A673 (cell line): ENCODE data around the gene ATE1. TPM values are rescaled to one million over a fixed set of nuclear protein-coding genes. Genes with fewer than 3 reads are reported as not detected.

Experiments used
- BruUV-seq: library from RNA; stranded (reverse); fragments of 400-500 nt; replicated peaks from 2 replicates; lab custom pipeline; 2021; lab: Mats Ljungman, UMichigan
- CTCF ChIA-PET: fragments of 300-600 bp; sonication (Branson Sonifier 250); formaldehyde crosslinking; loops from one replicate; lab custom pipeline; 2022; ENCODE audit warnings: antibody characterized with exemption; lab: Charles Lee
- POLR2A ChIA-PET: fragments of 300-600 bp; sonication (Branson Sonifier 250); formaldehyde crosslinking; loops from one replicate; lab custom pipeline; 2022; ENCODE audit warnings: antibody characterized with exemption; ENCODE audit not compliant: low non-redundant PET; lab: Charles Lee
- DNase-seq: peaks from one replicate; pipeline ENCODE4 v3.0.0-alpha.2; 2015; ENCODE audit warnings: low spot score
- H3K27ac ChIP-seq: fragments of 200-600 bp; sonication (generic); 2 replicates; pipeline ENCODE4 v1.5.1; 2016; ENCODE audit warnings: mixed run types, low read depth, mild to moderate bottlenecking, mixed read lengths, antibody characterized with exemption, low read length; ENCODE audit not compliant: poor library complexity, severe bottlenecking
- H3K27me3 ChIP-seq: fragments of 200-600 bp; sonication (generic); replicated peaks from 2 replicates; pipeline ENCODE4 v1.6.1; 2017; ENCODE audit warnings: mixed run types, low read depth, mild to moderate bottlenecking, mixed read lengths, antibody characterized with exemption, low read length; ENCODE audit not compliant: insufficient read depth, poor library complexity
- H3K36me3 ChIP-seq: fragments of 200-600 bp; sonication (generic); 2 replicates; pipeline ENCODE4 v1.6.1; 2016; ENCODE audit warnings: mixed run types, mild to moderate bottlenecking, mixed read lengths, antibody characterized with exemption, low read length; ENCODE audit not compliant: insufficient read depth, poor library complexity, severe bottlenecking
- H3K4me1 ChIP-seq: fragments of 200-600 bp; sonication (generic); 2 replicates; pipeline ENCODE4 v1.6.1; 2017; ENCODE audit warnings: mixed run types, mild to moderate bottlenecking, mixed read lengths, antibody characterized with exemption, low read length; ENCODE audit not compliant: insufficient read depth, poor library complexity, severe bottlenecking
- H3K4me3 ChIP-seq: fragments of 200-600 bp; sonication (generic); 2 replicates; pipeline ENCODE4 v1.5.1; 2016; ENCODE audit warnings: low read depth, mixed run types, mild to moderate bottlenecking, mixed read lengths, low read length; ENCODE audit not compliant: poor library complexity, severe bottlenecking
- H3K9me3 ChIP-seq: fragments of 200-600 bp; sonication (generic); 2 replicates; pipeline ENCODE4 v1.6.1; 2016; ENCODE audit warnings: mixed run types, low read depth, mild to moderate bottlenecking, mixed read lengths, antibody characterized with exemption, low read length; ENCODE audit not compliant: poor library complexity, severe bottlenecking
- EZH2 ChIP-seq: fragments of 200-600 bp; sonication (generic); IDR thresholded peaks from 2 replicates; pipeline ENCODE4 v1.6.1; 2017; ENCODE audit warnings: borderline replicate concordance, low read depth, mild to moderate bottlenecking, mixed read lengths, antibody characterized with exemption, low read length; ENCODE audit not compliant: poor library complexity, severe bottlenecking
- intact Hi-C: fragments of 100-400 bp; cut with micrococcal nuclease; formaldehyde crosslinking; loops from one replicate; pipeline ENCODE4 v1.10.0; 2022; ENCODE audit not compliant: unreplicated experiment
- total RNA-seq: library from RNA; stranded (reverse); gene quantifications from 2 replicates; pipeline ENCODE4 v1.2.3, GENCODE V29; 2021
- TF ChIP-seq, protein P1 (sequence below): fragments of 300-800, 200-600 bp; sonication (generic); conservative IDR thresholded peaks from 2 replicates; pipeline ENCODE4 v1.5.1; 2017; ENCODE audit warnings: low read depth, mild to moderate bottlenecking, antibody characterized with exemption, low read length, moderate library complexity, mixed read lengths

The ATE1 gene
- total RNA-seq, 1 experiment from 2014 or later, result 27.0 TPM

DNA sequence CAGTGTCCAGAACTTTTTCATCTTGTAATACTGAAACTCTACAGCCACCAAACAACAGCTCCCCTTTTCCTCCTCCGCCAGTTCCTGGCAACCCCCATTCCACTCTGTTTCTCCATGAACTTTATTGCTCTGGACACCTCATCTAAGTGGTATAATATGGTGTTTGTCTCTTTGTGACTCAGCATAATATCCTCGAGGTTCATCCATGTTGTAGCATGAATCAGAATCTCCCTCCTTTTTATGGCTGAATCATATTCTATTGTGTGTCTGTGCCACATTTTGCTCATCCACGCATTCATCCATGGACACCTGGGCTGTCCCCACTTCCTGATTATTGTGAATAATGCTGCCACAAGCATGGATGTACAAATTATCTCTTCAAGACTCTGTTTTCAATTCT is 205.2 kb downstream of the ATE1 start:
- intact Hi-C loops, result no loop called here
- POLR2A ChIA-PET, result no interaction called here
- no peak for TF ChIP-seq EZH2
- TF ChIP-seq, protein P1, sequence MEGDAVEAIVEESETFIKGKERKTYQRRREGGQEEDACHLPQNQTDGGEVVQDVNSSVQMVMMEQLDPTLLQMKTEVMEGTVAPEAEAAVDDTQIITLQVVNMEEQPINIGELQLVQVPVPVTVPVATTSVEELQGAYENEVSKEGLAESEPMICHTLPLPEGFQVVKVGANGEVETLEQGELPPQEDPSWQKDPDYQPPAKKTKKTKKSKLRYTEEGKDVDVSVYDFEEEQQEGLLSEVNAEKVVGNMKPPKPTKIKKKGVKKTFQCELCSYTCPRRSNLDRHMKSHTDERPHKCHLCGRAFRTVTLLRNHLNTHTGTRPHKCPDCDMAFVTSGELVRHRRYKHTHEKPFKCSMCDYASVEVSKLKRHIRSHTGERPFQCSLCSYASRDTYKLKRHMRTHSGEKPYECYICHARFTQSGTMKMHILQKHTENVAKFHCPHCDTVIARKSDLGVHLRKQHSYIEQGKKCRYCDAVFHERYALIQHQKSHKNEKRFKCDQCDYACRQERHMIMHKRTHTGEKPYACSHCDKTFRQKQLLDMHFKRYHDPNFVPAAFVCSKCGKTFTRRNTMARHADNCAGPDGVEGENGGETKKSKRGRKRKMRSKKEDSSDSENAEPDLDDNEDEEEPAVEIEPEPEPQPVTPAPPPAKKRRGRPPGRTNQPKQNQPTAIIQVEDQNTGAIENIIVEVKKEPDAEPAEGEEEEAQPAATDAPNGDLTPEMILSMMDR, result no peak
- no TSS peak for BruUV-seq
- CTCF ChIA-PET, result no interaction called here
- no peaks in the 10 kb centered on the region for H3K27me3 ChIP-seq
- H3K27ac ChIP-seq, result no peak overlapping the region
- no peak overlapping the region for H3K4me3 ChIP-seq
- DNase-seq, result no peak
- no peaks in the 10 kb centered on the region for H3K4me1 ChIP-seq
- H3K36me3 ChIP-seq, result no peaks in the 10 kb centered on the region
- no peaks in the 10 kb centered on the region for H3K9me3 ChIP-seq

DNA sequence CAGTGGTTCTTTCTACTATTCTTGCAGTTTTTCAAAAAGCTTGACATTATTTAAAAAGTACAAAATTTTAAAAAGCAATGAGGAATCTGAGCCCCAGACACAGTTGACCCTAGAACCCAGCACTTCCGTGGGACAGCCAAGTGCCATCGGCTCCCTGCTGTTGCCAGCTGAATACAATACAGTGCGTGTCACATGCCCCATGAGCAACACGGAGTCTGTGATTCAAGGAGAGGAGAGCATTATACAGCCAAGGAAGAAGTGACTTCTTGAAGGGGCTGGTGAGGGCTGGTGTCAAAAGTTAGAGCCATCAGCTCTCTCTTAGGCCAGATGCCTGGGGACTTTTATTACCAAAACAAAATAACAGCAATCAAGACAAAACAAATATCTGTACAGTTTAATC is 206.6 kb downstream of the ATE1 start:
- Histone ChIP-seq H3K27me3 (no peaks in the 10 kb centered on the region), H3K27ac (no peak overlapping the region), H3K36me3 (no peaks in the 10 kb centered on the region), H3K4me3 (no peak overlapping the region), H3K4me1 (no peaks in the 10 kb centered on the region), H3K9me3 (no peaks in the 10 kb centered on the region)
- no peak for DNase-seq
- no peak for TF ChIP-seq EZH2
- TF ChIP-seq, protein P1, result no peak
- intact Hi-C loops, result no loop called here
- ChIA-PET POLR2A (no interaction called here), CTCF (no interaction called here)
- no TSS peak for BruUV-seq

DNA sequence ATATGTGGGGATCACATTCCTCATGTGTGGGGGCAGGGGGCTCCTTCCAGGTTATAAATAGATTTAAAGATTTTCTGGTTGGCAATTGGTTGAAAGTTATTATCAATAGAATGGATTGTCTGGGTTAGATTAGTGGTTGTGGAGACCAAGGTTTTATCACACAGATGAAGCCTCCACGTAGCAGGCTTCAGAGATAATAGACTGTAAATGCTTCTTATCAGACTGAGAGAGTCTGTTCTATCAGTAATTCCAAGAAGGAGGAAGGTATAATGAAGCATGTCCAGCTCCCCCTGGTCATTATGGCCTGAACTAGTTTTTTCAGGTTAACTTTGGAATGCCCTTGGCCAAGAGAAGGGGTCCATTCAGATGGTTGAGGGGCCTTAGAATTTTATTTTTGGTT is 211.9 kb downstream of the ATE1 start:
- Histone ChIP-seq H3K27me3 (peaks cover 3% of the 10 kb centered on the region), H3K9me3 (no peaks in the 10 kb centered on the region), H3K4me1 (no peaks in the 10 kb centered on the region), H3K27ac (no peak overlapping the region), H3K36me3 (no peaks in the 10 kb centered on the region), H3K4me3 (no peak overlapping the region)
- no peak for DNase-seq
- ChIA-PET CTCF (no interaction called here), POLR2A (no interaction called here)
- no TSS peak for BruUV-seq
- intact Hi-C loops, result no loop called here
- no peak for TF ChIP-seq EZH2
- TF ChIP-seq, protein P1, result no peak
